ENCODE measurements around the gene ELP5.

DNA sequence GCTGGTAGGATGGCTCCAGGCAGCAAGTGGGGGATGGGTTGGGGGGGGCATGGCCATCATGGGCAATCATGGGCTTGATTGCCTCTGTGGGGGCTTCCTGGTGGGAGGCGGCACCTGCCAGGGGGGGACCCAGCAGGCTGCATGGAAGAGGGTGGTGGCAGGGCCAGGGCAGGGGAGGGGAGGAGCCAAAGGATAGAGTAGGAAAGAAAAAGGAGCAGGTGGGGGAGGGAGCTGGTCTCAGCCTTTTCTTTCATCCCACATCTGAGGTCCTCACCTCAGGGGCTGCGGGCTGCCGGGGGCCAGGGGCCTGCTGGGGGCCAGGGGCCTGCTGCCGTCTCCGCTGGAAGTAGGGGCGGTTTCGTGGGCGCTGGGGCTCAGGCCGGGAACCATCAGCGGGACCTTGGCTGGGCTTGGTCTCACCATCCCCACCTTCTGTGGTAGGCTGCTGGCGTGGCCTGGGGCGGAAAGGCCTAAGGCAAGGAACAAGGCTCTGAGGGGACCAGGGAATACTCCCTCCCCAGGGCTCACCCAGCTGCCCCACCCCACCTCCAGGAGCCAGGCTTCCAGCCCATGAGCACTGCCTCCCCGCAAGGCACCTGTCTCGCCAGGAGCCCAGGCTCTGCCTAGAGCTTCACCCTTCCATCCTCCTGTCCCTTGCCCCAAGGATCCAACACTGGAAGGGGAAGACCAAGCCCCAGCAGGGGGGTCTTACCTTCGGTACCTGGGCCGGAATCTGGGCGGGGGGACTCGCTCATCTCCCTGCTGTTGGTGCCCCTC lies 37.4 kb downstream of the ELP5 start:
- TF ChIP-seq, protein P1, sequence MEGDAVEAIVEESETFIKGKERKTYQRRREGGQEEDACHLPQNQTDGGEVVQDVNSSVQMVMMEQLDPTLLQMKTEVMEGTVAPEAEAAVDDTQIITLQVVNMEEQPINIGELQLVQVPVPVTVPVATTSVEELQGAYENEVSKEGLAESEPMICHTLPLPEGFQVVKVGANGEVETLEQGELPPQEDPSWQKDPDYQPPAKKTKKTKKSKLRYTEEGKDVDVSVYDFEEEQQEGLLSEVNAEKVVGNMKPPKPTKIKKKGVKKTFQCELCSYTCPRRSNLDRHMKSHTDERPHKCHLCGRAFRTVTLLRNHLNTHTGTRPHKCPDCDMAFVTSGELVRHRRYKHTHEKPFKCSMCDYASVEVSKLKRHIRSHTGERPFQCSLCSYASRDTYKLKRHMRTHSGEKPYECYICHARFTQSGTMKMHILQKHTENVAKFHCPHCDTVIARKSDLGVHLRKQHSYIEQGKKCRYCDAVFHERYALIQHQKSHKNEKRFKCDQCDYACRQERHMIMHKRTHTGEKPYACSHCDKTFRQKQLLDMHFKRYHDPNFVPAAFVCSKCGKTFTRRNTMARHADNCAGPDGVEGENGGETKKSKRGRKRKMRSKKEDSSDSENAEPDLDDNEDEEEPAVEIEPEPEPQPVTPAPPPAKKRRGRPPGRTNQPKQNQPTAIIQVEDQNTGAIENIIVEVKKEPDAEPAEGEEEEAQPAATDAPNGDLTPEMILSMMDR (conservative IDR thresholded peaks at IDR 0.05 in 1 of 2, IDR thresholded peaks at IDR 0.05 in 1 of 2; ENCODE audit: low read depth in 1 of 2, low read length in 2 of 2), result no peak
- no peak for TF ChIP-seq EZH2 (IDR thresholded peaks at IDR 0.05; ENCODE audit: low read length, missing control alignments)

Data from fibroblast of lung (primary cell).